ENCODE results near the gene PCBP1.
"Not testable (repeated sequence)": the region's sequence is repeated elsewhere in the genome, so short reads cannot be mapped to it uniquely, and the experiment has no call there.

The PCBP1 gene

GRCh38 chr2:70104231-70105111, 17.2 kb downstream of the PCBP1 start:
- H3K4me3 ChIP-seq (ENCODE audit: low read depth, low read length) = no peak overlapping the region
- TF ChIP-seq CTCF (IDR thresholded peaks at IDR 0.05; ENCODE audit: low read depth, low read length, missing control alignments) = no peak
- in situ Hi-C loops (cut with HindIII; ENCODE audit: low sequenced_read_pairs) = no loop called here
- DNase-seq (ENCODE audit: low read depth) = no peak

DNA sequence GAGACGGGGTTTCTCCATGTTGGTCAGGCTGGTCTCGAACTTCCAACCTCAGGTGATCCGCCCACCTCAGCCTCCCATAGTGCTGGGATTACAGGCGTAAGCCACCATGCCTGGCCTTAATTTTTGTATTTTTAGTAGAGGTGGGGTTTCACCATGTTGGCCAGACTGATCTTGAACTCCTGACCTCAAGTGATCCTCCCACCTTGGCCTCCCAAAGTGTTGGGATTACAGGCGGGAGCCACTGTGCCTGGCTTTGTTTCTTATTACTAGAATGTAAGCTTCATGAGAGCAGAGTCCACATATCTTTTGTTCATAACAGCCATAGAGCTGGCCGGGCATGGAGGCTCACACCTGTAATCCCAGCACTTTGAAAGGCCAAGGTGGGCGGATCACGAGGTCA, 18.9 kb downstream of the PCBP1 start:
- DNase-seq (ENCODE audit: low read depth); in situ Hi-C loops (cut with HindIII; ENCODE audit: low sequenced_read_pairs); H3K4me3 ChIP-seq (ENCODE audit: low read depth, low read length): not testable (repeated sequence)

DNA sequence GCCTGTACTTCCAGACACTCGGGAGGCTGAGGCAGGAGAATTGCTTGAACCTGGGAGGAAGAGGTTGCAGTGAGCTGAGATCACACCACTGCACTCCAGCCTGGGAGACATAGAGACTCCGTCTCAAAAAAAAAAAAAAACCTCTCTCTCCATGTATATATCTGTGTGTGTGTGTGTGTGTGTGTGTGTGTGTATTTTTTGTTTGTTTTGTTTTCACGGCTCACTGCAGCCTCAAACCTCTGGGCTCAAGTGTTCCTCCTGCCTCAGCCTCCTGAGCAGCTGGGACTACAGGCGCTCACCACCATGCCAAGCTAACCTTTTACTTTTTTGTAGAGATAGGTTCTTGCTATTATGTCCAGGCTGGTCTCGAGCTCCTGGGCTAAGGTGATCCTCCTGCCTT, 23.1 kb downstream of the PCBP1 start:
- H3K4me3 ChIP-seq (ENCODE audit: low read depth, low read length); in situ Hi-C loops (cut with HindIII; ENCODE audit: low sequenced_read_pairs); DNase-seq (ENCODE audit: low read depth): not testable (repeated sequence)

DNA sequence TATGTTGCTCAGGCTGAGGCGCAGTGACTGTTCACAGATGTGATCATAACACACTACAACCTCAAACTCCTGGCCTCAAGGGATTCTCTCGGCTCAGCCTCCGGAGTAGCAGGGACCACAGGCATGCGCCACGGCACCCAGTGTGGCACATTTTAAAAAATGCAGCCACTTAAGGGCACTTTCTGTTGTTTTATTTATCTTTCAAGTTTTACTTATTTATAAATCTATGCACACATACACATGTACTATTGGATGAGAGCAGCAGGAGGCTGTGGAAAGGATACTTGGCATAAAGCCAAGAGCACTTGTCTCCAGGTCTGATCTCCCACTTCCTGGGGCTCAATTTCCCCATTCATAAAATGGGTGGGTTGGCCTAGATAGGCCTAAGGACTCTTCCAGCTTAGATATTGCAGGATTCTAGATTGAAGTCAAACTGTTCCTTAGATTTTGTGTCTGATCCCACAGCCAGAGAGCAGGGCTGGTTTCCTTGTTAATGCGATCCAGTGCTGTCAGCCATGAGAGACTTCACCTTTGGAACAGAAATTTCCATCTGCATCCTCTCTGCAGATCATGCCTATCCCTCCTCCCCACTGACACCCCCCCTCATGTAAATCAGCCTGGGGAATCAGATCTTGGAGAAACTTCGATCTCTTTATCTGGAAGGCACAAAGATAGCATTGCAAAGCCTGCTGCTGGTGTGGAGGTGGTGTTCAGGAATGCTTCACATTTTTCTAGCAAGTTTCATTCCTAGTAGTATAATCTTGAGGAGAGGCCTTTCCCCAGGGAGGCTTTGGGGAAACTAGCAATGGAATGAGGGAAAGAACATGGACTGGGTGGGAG, 24.7 kb downstream of the PCBP1 start:
- in situ Hi-C loops (cut with HindIII; ENCODE audit: low sequenced_read_pairs) = no loop called here
- TF ChIP-seq CTCF (IDR thresholded peaks at IDR 0.05; ENCODE audit: low read depth, low read length, missing control alignments) = no peak
- no peak for DNase-seq (ENCODE audit: low read depth)
- no peak overlapping the region for H3K4me3 ChIP-seq (ENCODE audit: low read depth, low read length)

DNA sequence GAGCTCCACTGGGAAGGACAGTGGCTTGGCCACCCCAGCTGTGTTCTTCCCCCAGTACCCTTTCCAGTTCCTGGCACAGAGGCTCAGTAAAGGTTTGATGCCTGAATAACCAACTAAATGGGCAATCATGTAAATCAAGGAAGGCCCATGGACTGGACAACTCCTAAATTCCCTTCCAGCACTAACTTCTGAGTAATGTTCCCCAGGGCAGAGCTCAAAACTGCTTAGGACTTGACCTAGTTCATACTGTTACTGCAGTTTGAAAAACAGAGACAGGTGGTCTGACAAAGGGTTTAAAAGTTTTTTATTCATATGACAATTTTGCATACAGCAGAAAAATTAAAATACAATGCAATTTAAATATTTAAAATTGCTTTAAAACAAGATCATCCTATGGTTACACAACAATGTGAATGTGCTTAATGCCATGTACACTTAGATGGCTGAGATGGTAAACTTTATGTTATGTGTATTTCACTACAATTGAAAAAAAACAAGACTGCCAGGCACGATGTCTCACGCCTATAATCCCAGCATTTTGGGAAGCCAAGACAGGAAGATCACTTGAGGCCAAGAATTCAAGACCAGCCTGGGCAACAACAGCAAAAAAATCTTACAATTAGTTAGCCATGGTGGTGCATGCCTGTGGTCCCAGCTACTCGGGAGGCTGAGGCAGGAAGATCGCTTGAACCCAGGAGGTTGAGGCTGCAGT, 26.2 kb downstream of the PCBP1 start:
- no peak for TF ChIP-seq CTCF (IDR thresholded peaks at IDR 0.05; ENCODE audit: low read depth, low read length, missing control alignments)
- DNase-seq (ENCODE audit: low read depth) = no peak
- no peak overlapping the region for H3K4me3 ChIP-seq (ENCODE audit: low read depth, low read length)
- in situ Hi-C loops (cut with HindIII; ENCODE audit: low sequenced_read_pairs) = no loop called here

DNA sequence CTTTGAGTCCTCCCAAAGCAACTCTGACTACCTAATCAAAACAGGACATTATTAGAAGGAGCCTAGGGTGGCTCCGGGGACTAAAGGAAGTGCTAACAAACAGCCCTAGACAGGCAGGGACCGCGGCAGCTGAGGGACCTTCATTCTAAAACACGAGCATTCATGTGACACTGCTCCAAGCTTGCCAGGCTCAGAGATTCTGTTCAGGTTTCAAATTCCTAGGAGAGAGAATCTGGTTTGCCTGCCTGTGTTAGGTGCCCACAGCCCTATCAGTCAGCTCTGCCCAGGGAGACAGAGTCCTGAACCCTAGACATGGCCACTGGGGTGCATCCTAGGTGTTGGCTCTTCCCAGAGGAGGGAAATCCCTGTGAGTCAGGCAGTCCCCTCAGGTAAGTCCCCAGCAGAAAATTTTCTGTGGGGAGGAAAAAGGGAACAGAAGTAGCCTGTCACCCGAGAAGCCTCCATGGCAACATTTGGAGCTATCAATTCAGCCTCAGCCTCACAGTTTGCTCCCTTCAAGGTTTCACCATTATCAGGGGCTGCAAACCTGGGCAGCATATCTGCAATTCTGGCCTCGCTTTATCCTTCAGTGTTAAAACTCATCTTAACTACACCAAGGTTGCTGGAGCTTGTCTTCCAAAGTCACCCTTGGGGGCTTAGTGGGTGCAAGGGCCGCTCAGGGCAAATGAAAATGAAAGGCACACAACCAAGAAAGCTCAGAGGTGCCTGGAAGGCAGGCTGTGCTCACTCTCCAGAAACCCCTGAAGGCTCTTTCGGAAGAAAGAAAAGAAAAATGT, 28.6 kb downstream of the PCBP1 start:
- DNase-seq (ENCODE audit: low read depth) = no peak
- TF ChIP-seq CTCF (IDR thresholded peaks at IDR 0.05; ENCODE audit: low read depth, low read length, missing control alignments) = no peak
- no peak overlapping the region for H3K4me3 ChIP-seq (ENCODE audit: low read depth, low read length)
- in situ Hi-C loops (cut with HindIII; ENCODE audit: low sequenced_read_pairs) = no loop called here
